ENCODE results near the gene MYOC.
"Not testable (repeated sequence)": the region's sequence is repeated elsewhere in the genome, so short reads cannot be mapped to it uniquely, and the experiment has no call there.

Gene MYOC

DNA sequence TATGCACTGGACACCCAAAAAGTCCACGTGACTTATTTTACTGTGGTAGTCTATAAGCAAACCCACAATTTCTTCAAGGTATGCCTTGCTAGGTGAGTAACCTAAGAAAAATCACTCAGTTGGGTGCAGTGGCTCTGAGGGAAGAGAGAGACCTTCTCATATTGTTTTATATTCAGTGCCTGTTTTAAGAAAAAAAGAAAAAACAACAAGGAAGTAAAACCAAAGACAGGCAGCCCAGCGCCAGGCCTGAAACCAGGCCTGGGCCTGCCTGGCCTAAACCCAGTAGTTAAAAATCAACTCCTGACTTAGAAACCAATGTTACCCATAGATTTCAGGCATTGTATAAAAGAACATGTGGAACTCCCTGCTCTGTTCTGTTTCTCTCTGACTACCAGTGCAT lies 52.2 kb downstream of the MYOC start:
- not testable (repeated sequence) for DNase-seq

DNA sequence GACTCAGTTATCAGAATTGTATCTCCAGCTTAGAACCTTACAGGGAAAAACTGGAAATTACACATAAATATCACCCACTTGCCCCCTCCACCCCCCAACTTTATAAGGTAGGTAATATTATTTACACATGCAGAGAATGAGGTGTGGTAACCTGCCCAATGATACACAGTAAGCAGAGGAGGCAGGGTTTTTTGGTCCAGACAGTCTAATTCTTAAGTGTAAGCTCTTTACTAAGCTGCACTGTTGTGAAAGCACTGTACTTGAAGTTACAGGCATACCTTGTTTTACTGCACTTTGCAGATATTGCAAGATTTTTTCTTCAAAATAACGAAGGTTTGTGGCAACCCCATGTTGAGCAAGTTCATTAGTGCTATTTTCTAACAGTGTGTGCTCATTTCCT lies 55.3 kb downstream of the MYOC start:
- no peak for DNase-seq

DNA sequence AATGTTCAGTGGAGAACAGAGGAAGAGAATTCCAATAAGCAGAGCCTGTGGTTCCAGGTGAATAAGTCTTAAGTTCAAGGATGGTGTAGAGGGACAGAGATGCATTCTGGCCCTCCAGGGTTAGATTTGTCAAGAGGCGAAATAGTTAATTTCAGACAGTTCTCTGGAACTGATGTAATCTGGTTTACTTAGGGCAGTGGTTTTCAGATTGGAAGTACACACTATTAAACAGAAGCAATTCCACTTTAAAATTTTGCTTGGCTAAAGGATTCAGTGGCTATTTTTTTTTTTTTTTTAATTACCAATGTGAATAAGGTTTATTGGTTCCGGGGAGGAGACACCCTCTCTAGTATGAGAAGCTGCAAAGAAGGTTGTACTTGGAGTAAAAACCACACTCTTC lies 55.8 kb downstream of the MYOC start:
- no peak for DNase-seq

DNA sequence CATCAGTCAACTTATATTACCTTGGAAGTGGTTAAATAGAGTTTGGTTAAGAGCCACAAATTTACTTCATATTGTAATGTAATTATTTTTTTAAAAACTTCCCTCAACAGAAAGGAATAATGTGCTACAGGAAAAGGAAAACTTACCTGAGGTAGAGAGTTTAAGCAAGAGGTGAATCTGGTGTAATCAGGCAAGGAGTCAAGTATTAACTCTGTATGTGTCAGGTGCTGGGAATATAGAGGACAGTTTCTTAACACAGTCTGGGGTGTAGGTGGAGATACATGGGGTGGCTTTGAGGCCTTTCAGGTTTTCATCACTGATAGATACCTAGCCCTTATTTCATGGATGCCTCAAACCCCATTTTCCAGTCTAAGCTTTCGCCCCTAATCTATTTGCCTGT lies 56.4 kb downstream of the MYOC start:
- no peak for DNase-seq

DNA sequence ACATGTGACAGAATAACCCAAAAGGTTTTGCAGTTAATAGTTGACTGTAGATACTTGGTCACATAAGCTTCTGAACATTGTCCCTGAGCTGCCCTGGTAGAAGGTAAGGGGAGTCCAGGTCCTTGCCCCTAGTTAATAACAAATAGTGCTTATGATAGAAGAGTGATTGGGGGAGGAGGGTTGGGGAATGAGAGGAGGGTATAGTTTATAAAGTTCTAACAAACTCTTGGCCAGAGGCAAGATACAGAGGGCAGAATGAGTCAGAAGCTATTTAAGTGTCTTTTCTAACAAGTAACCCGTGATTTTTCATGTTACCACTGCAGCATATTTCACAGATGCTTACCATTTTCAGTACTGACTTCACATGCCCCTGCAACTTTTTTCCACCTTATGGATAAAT lies 57.2 kb downstream of the MYOC start:
- no peak for DNase-seq

DNA sequence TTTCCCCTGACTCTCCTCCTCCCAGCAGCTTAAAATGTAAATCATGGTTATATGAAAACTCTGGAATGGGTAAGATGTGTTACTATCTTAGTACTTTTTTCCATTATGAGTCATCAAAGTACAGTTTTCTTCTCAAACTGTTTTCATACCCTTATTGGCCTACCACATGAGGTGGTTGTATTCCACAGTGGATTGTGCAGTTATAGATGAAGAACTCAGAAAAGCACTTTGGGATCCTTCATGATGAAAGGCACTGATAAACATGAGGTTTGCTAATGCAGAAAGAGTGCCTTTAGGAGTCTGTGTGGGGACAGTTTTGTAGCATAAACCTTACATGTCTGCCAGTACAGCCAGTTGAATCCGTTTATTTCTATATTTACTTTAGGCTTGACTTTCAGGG lies 62.5 kb downstream of the MYOC start:
- no peak for DNase-seq

DNA sequence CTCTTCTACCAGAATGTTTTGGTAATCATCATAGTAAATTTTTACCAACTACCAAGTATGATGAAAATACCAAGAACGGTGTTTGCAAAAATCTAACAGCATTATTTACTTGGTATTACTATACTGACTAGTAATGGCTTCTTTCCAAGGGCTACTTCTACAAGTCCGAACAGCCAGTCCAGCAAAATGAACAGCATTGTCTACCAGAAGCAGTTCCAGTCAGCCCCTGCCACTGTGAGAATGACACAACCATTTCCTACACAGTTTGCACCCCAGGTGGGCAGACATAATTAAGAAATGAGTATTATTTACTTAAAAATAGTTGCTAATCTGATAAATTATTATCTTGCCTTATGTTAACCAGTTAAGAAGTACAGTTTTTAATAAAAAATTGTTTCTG lies 64.3 kb downstream of the MYOC start:
- DNase-seq = no peak

DNA sequence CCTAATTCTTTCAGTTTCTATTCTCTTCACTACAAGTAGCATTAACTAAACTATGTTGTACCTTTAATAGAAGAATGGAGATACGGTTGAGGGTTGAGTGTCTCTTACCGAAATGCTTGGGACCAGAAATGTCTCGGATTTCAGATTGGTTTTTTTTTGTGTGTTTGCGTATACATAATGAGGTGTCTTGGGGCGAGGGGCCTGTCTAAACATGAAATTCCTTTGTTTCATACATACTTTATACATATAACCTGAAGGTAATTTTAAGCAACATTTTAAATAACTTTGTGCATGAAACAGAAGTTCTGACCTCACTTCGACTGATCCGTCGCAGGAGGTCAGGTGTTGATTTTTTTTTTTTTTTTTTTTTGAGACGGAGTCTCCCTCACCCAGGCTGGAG lies 66.8 kb downstream of the MYOC start:
- DNase-seq = no peak

Data from OCI-M1 (cell line).